ENCODE data around the gene LRRC4B.
"Not testable (repeated sequence)": the region's sequence is repeated elsewhere in the genome, so short reads cannot be mapped to it uniquely, and the experiment has no call there.

The LRRC4B gene

GRCh38 chr19:50486823-50487515 lies 81.3 kb downstream of the LRRC4B start:
- peak; percentile 77 for DNase-seq (ENCODE audit: low spot score)

DNA sequence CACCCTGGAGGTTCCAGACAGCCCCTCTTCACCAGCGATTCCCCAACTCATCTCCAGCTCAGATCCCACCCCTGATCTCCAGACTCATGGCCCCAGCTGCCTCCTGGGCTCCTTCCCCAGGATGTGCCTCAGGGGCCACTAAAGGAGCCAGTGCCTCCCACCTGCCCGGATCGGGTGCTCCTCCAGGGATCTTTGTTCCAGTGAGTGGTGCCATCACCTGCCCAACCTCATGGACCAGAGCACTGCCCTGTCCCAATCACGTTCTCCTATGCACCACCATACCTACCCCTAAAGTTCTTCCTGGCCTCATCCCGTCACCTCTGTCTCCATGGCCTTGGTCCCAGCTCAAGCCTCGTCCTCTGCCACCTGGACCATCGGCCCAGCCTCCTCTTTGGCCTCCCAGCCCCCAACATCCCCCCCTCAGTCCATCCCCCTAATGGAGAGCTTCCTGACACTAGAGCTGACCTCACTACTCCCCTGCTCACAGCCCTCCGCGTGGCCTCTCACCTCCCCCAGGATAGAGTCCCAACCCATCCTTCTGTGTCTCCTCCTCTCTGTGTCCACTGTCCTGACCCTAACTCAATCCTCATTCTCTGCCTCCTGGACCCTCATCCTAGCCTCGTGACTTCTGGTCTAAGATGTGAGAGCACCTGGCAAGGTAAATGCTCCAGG lies 82.8 kb downstream of the LRRC4B start:
- DNase-seq (ENCODE audit: low spot score), result no peak

DNA sequence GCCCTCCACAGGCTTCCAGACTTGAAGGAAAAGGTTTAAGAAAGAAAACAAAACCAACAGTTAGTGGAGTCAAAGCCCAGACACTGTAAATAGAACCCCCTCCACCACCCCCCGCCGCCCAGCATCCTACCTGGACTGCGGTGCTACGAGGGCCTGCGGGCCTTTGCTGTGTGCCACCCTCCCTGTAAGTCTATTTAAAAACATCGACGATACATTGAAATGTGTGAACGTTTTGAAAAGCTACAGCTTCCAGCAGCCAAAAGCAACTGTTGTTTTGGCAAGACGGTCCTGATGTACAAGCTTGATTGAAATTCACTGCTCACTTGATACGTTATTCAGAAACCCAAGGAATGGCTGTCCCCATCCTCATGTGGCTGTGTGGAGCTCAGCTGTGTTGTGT lies 85.3 kb downstream of the LRRC4B start:
- DNase-seq (ENCODE audit: low spot score), result no peak

DNA sequence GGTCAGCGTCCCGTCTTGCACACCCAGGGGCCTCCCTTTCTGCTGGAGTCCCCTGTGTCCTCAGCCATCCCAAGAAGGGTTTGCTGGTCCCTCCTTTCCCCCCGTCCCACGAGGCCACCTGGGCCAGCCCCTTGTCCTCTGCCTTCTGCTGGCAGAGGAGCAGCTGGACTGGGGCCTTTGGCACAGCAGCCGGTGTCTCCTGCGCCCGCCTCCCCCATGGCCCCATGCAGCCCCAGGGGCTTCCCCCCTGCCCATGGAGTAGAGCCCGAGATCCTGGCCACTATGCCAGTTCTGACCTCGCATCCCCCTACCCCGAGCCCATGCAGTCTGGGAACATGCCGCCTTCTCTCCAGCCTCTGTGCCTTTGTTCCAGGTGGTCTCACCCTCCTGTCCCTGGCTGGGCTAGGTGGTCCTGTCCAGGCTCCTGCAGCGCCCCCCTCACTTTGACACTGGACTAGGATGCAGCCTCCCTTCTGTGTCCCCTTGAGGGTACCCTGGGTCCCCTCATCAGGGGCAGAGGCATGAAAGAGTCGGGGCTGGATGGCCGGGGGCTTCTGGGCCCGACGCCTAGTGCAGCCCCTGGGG lies 85.9 kb downstream of the LRRC4B start:
- no peak for DNase-seq (ENCODE audit: low spot score)

GRCh38 chr19:50481351-50482149 lies 86.7 kb downstream of the LRRC4B start:
- no peak for DNase-seq (ENCODE audit: low spot score)

- DNase-seq (ENCODE audit: low spot score), result no peak
These were observed 87.7 kb downstream of the LRRC4B start for GRCh38 chr19:50480281-50481111.

GRCh38 chr19:50479761-50480251 lies 88.4 kb downstream of the LRRC4B start:
- DNase-seq (ENCODE audit: low spot score), result no peak

- DNase-seq (ENCODE audit: low spot score), result peak; percentile 54
These were observed 89.1 kb downstream of the LRRC4B start for GRCh38 chr19:50478901-50479715.

- no peak for DNase-seq (ENCODE audit: low spot score)
These were observed 90.3 kb downstream of the LRRC4B start for GRCh38 chr19:50477751-50478515.

- no peak for DNase-seq (ENCODE audit: low spot score)
These were observed 91.4 kb downstream of the LRRC4B start for GRCh38 chr19:50476907-50477238.

GRCh38 chr19:50476224-50476906 lies 91.9 kb downstream of the LRRC4B start, which contains the start of the genes EMC10 and GARIN5A:
Gene EMC10, plus strand, starts transcription at chr19:50476507. Its CDS starts 38 bp downstream, at chr19:50476545.
Gene GARIN5A, minus strand, starts transcription at chr19:50476848. Its CDS starts 460 bp downstream, at chr19:50476388.
- peak; percentile 96 for DNase-seq (ENCODE audit: low spot score)

GRCh38 chr19:50475736-50476223 lies 92.5 kb downstream of the LRRC4B start:
- no peak for DNase-seq (ENCODE audit: low spot score)

DNA sequence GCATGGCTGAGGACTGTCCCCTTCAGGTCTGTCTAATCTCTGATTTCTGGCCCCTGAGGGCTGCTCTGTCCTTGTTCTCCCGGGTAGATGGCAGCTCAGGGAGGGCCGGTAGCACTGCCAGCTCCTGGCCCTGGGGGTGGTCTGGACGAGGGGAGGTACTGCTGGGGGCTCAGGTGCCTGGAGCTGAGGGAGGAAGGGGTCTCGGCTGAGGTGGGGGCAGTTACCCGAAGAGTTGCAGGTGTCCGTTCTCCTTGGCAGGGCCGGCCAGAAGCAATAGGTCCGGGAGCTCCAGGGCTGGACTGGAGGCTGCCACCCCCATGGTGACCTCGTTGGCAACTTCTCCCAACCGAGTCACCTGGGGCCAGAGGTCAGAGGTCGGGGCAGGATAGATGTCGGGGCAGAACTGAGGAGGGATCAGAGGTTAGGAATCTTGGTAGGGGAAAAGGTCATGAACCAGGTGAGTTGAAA lies 93.1 kb downstream of the LRRC4B start:
- no peak for DNase-seq (ENCODE audit: low spot score)

GRCh38 chr19:50473336-50473735 lies 94.9 kb downstream of the LRRC4B start:
- DNase-seq (ENCODE audit: low spot score), result not testable (repeated sequence)

GRCh38 chr19:50468818-50469217 lies 99.4 kb downstream of the LRRC4B start:
- DNase-seq (ENCODE audit: low spot score), result no peak

GRCh38 chr19:50467566-50467965 lies 100.7 kb downstream of the LRRC4B start:
- DNase-seq (ENCODE audit: low spot score), result no peak
